HG03378 (cell line): ENCODE measurements around the gene FRMD4B.
A peak's percentile ranks its signal among the peaks of the same experiment; 100 is the strongest.
"Not testable (repeated sequence)": the region's sequence is repeated elsewhere in the genome, so short reads cannot be mapped to it uniquely, and the experiment has no call there.

Experiments used
- ATAC-seq: cut with Tn5 transposase; IDR thresholded peaks from one replicate; pipeline ENCODE4 v1.9.1; 2021; ENCODE audit warnings: mild to moderate bottlenecking, moderate library complexity; ENCODE audit not compliant: unreplicated experiment

The FRMD4B gene

GRCh38 chr3:69251078-69251805 lies 134.6 kb downstream of the FRMD4B start:
- ATAC-seq, result no peak

- no peak for ATAC-seq
These were observed 135.9 kb downstream of the FRMD4B start for GRCh38 chr3:69250014-69250413.

GRCh38 chr3:69249001-69249400 lies 136.9 kb downstream of the FRMD4B start:
- ATAC-seq, result no peak

- no peak for ATAC-seq
These were observed 137.5 kb downstream of the FRMD4B start for GRCh38 chr3:69248436-69248835.

- ATAC-seq, result no peak
These were observed 139.3 kb downstream of the FRMD4B start for GRCh38 chr3:69246612-69247011.

GRCh38 chr3:69244039-69244438 lies 141.8 kb downstream of the FRMD4B start:
- ATAC-seq, result no peak

- no peak for ATAC-seq
These were observed 144.1 kb downstream of the FRMD4B start for GRCh38 chr3:69241769-69242168.

GRCh38 chr3:69240651-69241568 lies 145.0 kb downstream of the FRMD4B start:
- ATAC-seq, result peak; percentile 53

GRCh38 chr3:69239063-69239462 lies 146.8 kb downstream of the FRMD4B start:
- ATAC-seq, result no peak

GRCh38 chr3:69236812-69237707 lies 148.8 kb downstream of the FRMD4B start:
- ATAC-seq, result no peak

GRCh38 chr3:69235882-69236281 lies 150.0 kb downstream of the FRMD4B start:
- ATAC-seq, result no peak

- not testable (repeated sequence) for ATAC-seq
These were observed 150.7 kb downstream of the FRMD4B start for GRCh38 chr3:69235227-69235626.

GRCh38 chr3:69232482-69232881 lies 153.4 kb downstream of the FRMD4B start:
- ATAC-seq, result no peak

GRCh38 chr3:69231929-69232440 lies 153.9 kb downstream of the FRMD4B start:
- ATAC-seq, result no peak

- no peak for ATAC-seq
These were observed 159.8 kb downstream of the FRMD4B start for GRCh38 chr3:69226071-69226470.

- ATAC-seq, result no peak
These were observed 166.7 kb downstream of the FRMD4B start for GRCh38 chr3:69219101-69219708.

GRCh38 chr3:69218079-69218478 lies 167.8 kb downstream of the FRMD4B start:
- ATAC-seq, result no peak

GRCh38 chr3:69216981-69217380 lies 168.9 kb downstream of the FRMD4B start:
- no peak for ATAC-seq

GRCh38 chr3:69214241-69214640 lies 171.6 kb downstream of the FRMD4B start:
- ATAC-seq, result no peak

- ATAC-seq, result peak; percentile 86
These were observed 173.3 kb downstream of the FRMD4B start for GRCh38 chr3:69212411-69213160.
